K562 (cell line): ENCODE measurements around the gene SCNN1A. TPM values are rescaled to one million over a fixed set of nuclear protein-coding genes. Genes with fewer than 3 reads are reported as not detected.
A peak's percentile ranks its signal among the peaks of the same experiment; 100 is the strongest.

Experiments
- CBFA2T2 ChIP-seq: fragments of 450-650 bp; conservative IDR thresholded peaks from 2 replicates; pipeline ENCODE4 v1.6.1; 2017; ENCODE audit warnings: mild to moderate bottlenecking
- ETV1 ChIP-seq: fragments of 450-650 bp; conservative IDR thresholded peaks from 2 replicates; pipeline ENCODE4 v1.6.1; 2016; ENCODE audit warnings: missing genetic modification characterization, control low read depth, low read depth, missing compliant biosample characterization
- FIP1L1 ChIP-seq: fragments of 200-400 bp; formaldehyde crosslinking; IDR thresholded peaks from 2 replicates; pipeline ENCODE4 v1.6.1; 2018; ENCODE audit warnings: mild to moderate bottlenecking, low read depth, low read length; ENCODE audit not compliant: poor library complexity, severe bottlenecking
- FOSL1 ChIP-seq: fragments of 200-800 bp; sonication (Bioruptor generic); conservative IDR thresholded peaks from 2 replicates; pipeline ENCODE4 v1.6.1; 2016; ENCODE audit warnings: missing genetic modification characterization, missing compliant biosample characterization
- FOXA3 ChIP-seq, 2 experiments: fragments of 450-650 bp in 1 of 2; sonication (generic) in 1 of 2; formaldehyde crosslinking; IDR thresholded peaks in 1 of 2; conservative IDR thresholded peaks in 1 of 2; 2 replicates each; pipeline versions ENCODE4 v1.4.0 to v1.8.0; 2020 to 2022; ENCODE audit warnings: mild to moderate bottlenecking in 2 of 2, missing genetic modification reagents in 1 of 2
- FOXK2 ChIP-seq, 2 experiments: fragments of 450-650 bp; IDR thresholded peaks in 1 of 2; conservative IDR thresholded peaks in 1 of 2; 2 replicates each; pipeline ENCODE4 v1.6.1; 2016; ENCODE audit warnings: low read depth in 2 of 2, mild to moderate bottlenecking in 1 of 2
- FOXP1 ChIP-seq: sonication (generic); formaldehyde crosslinking; IDR thresholded peaks from 2 replicates; pipeline ENCODE4 v1.8.0; 2022; ENCODE audit warnings: mild to moderate bottlenecking, missing genetic modification reagents
- GATAD2B ChIP-seq: fragments of 450-650 bp; IDR thresholded peaks from 2 replicates; pipeline ENCODE4 v1.6.1; 2017; ENCODE audit warnings: mild to moderate bottlenecking, borderline replicate concordance
- HDAC6 ChIP-seq: IDR thresholded peaks from 2 replicates; pipeline ENCODE4 v1.6.1; 2012; ENCODE audit warnings: low read depth, mild to moderate bottlenecking, control low read depth, inconsistent platforms, low read length, moderate library complexity
- NR2C2 ChIP-seq, 2 experiments: fragments of 200-800 bp in 1 of 2; sonication (Bioruptor generic) in 1 of 2; sonication (generic) in 1 of 2; formaldehyde crosslinking in 1 of 2; IDR thresholded peaks; 2 replicates each; pipeline versions ENCODE4 v1.6.1 to v1.8.0; 2016 to 2022; ENCODE audit warnings: mild to moderate bottlenecking in 1 of 2, missing compliant biosample characterization in 1 of 2, missing genetic modification characterization in 1 of 2, missing genetic modification reagents in 1 of 2
- PYGO2 ChIP-seq: fragments of 450-650 bp; IDR thresholded peaks from 2 replicates; pipeline ENCODE4 v1.6.1; 2016; ENCODE audit warnings: mild to moderate bottlenecking, missing genetic modification characterization, moderate library complexity, missing compliant biosample characterization
- TAF9B ChIP-seq: fragments of 450-650 bp; IDR thresholded peaks from 2 replicates; pipeline ENCODE4 v1.6.1; 2018; ENCODE audit warnings: mild to moderate bottlenecking; ENCODE audit not compliant: partially characterized antibody
- TARDBP ChIP-seq: fragments of 450-650 bp; IDR thresholded peaks from 2 replicates; pipeline ENCODE4 v1.6.1; 2016
- U2AF1 ChIP-seq: fragments of 200-400 bp; formaldehyde crosslinking; optimal IDR thresholded peaks from 2 replicates; pipeline ENCODE3; 2017; ENCODE audit warnings: mild to moderate bottlenecking, low read depth, low read length, moderate library complexity
- ZNF407 ChIP-seq: fragments of 450-650 bp; IDR thresholded peaks from 2 replicates; pipeline ENCODE4 v1.6.1; 2016; ENCODE audit warnings: low read depth
- ZNF583 ChIP-seq: fragments of 250-450 bp; sonication (Bioruptor Pico); IDR thresholded peaks from 2 replicates; pipeline ENCODE4 v1.4.0; 2020
- polyA plus RNA-seq, 8 experiments: library from polyadenylated mRNA; depleted of rRNA in 4 of 8; stranded (reverse) in 5 of 8; unstranded in 3 of 8; fragments of >200 nt; fragmentation: Nextera tagmentation in 2 of 8; fragmentation: Illumina TruSeq in 1 of 8; extraction: Ambion mirVana in 2 of 8; extraction: Trizol in 1 of 8; gene quantifications; 2 replicates each; pipeline versions ENCODE4 v1.2.1 to v1.2.3, GENCODE V29; 2011 to 2014; ENCODE audit warnings: inconsistent platforms in 1 of 8, missing spikeins in 1 of 8
- total RNA-seq, 7 experiments: library from RNA; depleted of rRNA in 6 of 7; stranded (reverse); fragments of >200 nt in 6 of 7; fragmentation: Illumina TruSeq in 2 of 7; extraction: Trizol in 2 of 7; gene quantifications; 2 replicates each; pipeline versions ENCODE4 v1.2.1 to v1.2.3, GENCODE V29; 2011 to 2021; ENCODE audit warnings: low replicate concordance in 1 of 7
- TF ChIP-seq, protein P1 (sequence below): fragments of 450-650 bp; IDR thresholded peaks from 2 replicates; pipeline ENCODE4 v1.6.1; 2014; ENCODE audit warnings: low read depth, mild to moderate bottlenecking, moderate library complexity, borderline replicate concordance

SCNN1A gene
- total and polyA plus RNA-seq, 9 of the 15 experiments (the other 6 are each of a cell fraction or from before 2014, with no cell fraction given) = 0.15 to 0.49 (median 0.32) TPM; not detected in 5

DNA sequence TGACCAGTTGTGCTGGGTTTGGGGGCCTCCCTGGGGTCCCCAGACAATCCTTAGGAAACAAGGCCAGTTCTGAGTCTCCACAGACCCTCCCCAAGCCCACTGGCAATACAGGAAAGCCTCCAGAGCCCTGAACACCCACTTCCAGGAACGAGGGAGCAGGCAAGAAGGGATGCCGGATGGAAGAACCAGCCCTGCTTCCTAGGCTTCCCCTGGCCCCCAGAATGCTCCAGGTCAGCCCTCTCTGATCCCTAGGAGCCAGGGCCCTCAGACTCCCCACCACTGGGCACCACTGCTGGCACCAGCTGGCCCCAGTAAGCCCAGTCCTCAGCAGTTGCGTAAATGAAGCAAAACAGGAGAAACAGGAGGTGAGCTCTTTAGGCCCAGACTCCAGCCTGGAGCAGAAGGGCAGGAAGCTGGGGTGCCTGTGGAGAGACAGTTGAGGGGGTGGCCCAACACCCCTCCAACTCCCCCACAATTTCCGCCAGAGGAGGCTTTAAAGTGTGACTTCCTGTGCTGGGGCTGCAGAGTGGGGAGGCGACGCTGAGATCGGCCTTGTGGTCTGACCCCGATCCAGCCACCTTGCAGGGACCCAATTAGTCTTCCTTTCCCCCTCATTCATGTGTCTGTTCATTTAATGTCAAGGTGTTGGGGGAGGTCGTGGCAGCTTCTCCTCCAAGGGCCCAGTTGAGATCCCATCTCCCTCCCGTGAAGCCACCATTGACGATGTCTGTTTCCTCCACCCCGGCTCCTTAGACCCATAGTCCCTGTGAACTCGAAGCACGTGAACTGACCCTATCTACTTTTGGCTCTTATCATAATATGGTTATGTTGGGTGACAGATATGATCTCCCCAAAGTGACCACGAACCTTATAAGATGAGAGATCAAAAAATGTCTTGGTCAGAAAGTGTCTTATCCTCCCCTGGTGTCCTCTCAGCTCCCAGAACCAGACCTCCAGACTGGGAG, 38.2 kb downstream of the SCNN1A start (continued):
- TF ChIP-seq FOXA3 (CRISPR knock-in tag; conservative IDR thresholded peaks at IDR 0.05 in 1 of 2, IDR thresholded peaks at IDR 0.05 in 1 of 2) (no peak), PYGO2 (tag) (no peak), ETV1 (peak; percentile 72), CBFA2T2 (0 out of 2 replicates have a peak, but pooled peaks have one; percentile 4), FOSL1 (tag) (no peak), NR2C2 (CRISPR knock-in tag; IDR thresholded peaks at IDR 0.05) (no peak), NR2C2 (tag; IDR thresholded peaks at IDR 0.05) (peak; percentile 16; the same call in 1 of the 2 replicates), GATAD2B (no peak), TAF9B (no peak), TARDBP (no peak), FOXP1 (CRISPR knock-in tag) (no peak), HDAC6 (no peak), FIP1L1 (no peak), ZNF583 (CRISPR knock-in tag) (no peak), U2AF1 (no peak), ZNF407 (no peak), FOXK2 (conservative IDR thresholded peaks at IDR 0.05 in 1 of 2, IDR thresholded peaks at IDR 0.05 in 1 of 2; ENCODE audit: low read depth in 2 of 2) (no peak)
- TF ChIP-seq, protein P1, sequence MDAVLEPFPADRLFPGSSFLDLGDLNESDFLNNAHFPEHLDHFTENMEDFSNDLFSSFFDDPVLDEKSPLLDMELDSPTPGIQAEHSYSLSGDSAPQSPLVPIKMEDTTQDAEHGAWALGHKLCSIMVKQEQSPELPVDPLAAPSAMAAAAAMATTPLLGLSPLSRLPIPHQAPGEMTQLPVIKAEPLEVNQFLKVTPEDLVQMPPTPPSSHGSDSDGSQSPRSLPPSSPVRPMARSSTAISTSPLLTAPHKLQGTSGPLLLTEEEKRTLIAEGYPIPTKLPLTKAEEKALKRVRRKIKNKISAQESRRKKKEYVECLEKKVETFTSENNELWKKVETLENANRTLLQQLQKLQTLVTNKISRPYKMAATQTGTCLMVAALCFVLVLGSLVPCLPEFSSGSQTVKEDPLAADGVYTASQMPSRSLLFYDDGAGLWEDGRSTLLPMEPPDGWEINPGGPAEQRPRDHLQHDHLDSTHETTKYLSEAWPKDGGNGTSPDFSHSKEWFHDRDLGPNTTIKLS = no peak
